ENCODE measurements around the gene CYP1B1.

The CYP1B1 gene

DNA sequence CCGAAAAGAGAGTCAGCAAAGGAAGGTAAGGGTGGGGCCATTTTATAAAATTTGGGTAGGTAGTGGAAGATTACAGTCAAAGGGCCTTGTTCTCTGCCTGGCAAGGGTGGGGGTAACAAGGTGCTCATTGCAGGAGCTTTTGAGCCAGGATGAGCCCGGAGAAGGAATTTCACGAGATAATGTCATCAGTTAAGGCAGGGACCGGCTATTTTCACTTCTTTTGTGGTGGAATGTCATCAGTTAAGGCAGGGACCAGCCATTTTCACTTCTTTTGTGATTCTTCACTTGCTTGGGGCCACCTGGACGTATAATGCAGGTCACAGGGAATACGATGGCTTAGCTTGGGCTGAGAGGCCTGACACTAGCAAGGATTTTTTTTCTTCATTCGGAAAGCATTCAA lies 58.1 kb downstream of the CYP1B1 start:
- no peak for TF ChIP-seq ZNF274 (IDR thresholded peaks at IDR 0.05; ENCODE audit: low read depth, low read length)
- H3K4me3 ChIP-seq (ENCODE audit: low read length), result no peak overlapping the region
